Liver (tissue), 9 donors: Measurements from ENCODE around the gene TSPEAR. TPM values are rescaled to one million over a fixed set of nuclear protein-coding genes. Genes with fewer than 3 reads are reported as not detected.

Source experiments
- DNase-seq: peaks from one replicate; pipeline ENCODE4 v3.0.0-alpha.2; 2017; ENCODE audit warnings: low spot score
- H3K27ac ChIP-seq, 2 donors: one replicate each; pipeline ENCODE4 v1.7.0; 2013; ENCODE audit warnings: inconsistent platforms in 2 of 2, low read length in 2 of 2, control low read depth in 1 of 2, low read depth in 1 of 2, mild to moderate bottlenecking in 1 of 2
- H3K27me3 ChIP-seq, 4 donors: one replicate each; pipeline versions ENCODE4 v1.6.1 to v1.7.0; 2013; ENCODE audit warnings: low read length in 3 of 4, inconsistent platforms in 1 of 4, mild to moderate bottlenecking in 1 of 4, moderate library complexity in 1 of 4; ENCODE audit not compliant: control insufficient read depth in 4 of 4, insufficient read depth in 4 of 4
- H3K36me3 ChIP-seq, 4 donors: one replicate each; pipeline versions ENCODE4 v1.6.1 to v1.7.0; 2013; ENCODE audit warnings: low read length in 3 of 4, mild to moderate bottlenecking in 3 of 4, low read depth in 1 of 4, moderate library complexity in 1 of 4; ENCODE audit not compliant: control insufficient read depth in 4 of 4, insufficient read depth in 3 of 4
- H3K4me1 ChIP-seq, 4 donors: one replicate each; pipeline versions ENCODE4 v1.6.1 to v1.7.0; 2013; ENCODE audit warnings: low read length in 3 of 4, mild to moderate bottlenecking in 3 of 4, moderate library complexity in 1 of 4; ENCODE audit not compliant: control insufficient read depth in 4 of 4, insufficient read depth in 4 of 4
- H3K4me3 ChIP-seq, 3 donors: one replicate each; pipeline versions ENCODE4 v1.6.1 to v1.7.0; 2013; ENCODE audit warnings: low read length in 3 of 3, control low read depth in 1 of 3, low read depth in 1 of 3, mild to moderate bottlenecking in 1 of 3
- H3K9ac ChIP-seq, 2 donors: one replicate each; pipeline ENCODE4 v1.7.0; 2013; ENCODE audit warnings: low read length in 2 of 2, mild to moderate bottlenecking in 2 of 2, moderate library complexity in 2 of 2, control low read depth in 1 of 2, low read depth in 1 of 2
- H3K9me3 ChIP-seq, 4 donors: one replicate each; pipeline versions ENCODE4 v1.6.1 to v1.7.0; 2013; ENCODE audit warnings: low read length in 3 of 4; ENCODE audit not compliant: control insufficient read depth in 4 of 4
- EGR1 ChIP-seq, 2 donors: IDR thresholded peaks; 2 replicates each; pipeline ENCODE4 v1.6.1; 2016 to 2018; ENCODE audit warnings: antibody characterized with exemption in 2 of 2, low read depth in 2 of 2
- FOXA1 ChIP-seq: IDR thresholded peaks from 2 replicates; pipeline ENCODE4 v1.6.1; 2016; ENCODE audit warnings: antibody characterized with exemption
- FOXA2 ChIP-seq: IDR thresholded peaks from 2 replicates; pipeline ENCODE4 v1.6.1; 2016; ENCODE audit warnings: antibody characterized with exemption
- GABPA ChIP-seq, 2 donors: IDR thresholded peaks in 1 of 2; conservative IDR thresholded peaks in 1 of 2; 2 replicates each; pipeline ENCODE4 v1.6.1; 2016; ENCODE audit warnings: antibody characterized with exemption in 2 of 2, mild to moderate bottlenecking in 1 of 2, moderate library complexity in 1 of 2
- HNF4A ChIP-seq, 2 donors: conservative IDR thresholded peaks; 2 replicates each; pipeline ENCODE4 v1.6.1; 2016; ENCODE audit warnings: antibody characterized with exemption in 2 of 2, mild to moderate bottlenecking in 2 of 2
- HNF4G ChIP-seq: IDR thresholded peaks from 2 replicates; pipeline ENCODE4 v1.6.1; 2016; ENCODE audit warnings: antibody characterized with exemption
- JUND ChIP-seq, 2 donors: IDR thresholded peaks; 2 replicates each; pipeline ENCODE4 v1.6.1; 2016; ENCODE audit warnings: antibody characterized with exemption in 2 of 2
- NR2F2 ChIP-seq: IDR thresholded peaks from 2 replicates; pipeline ENCODE4 v1.6.1; 2016; ENCODE audit warnings: antibody characterized with exemption
- RAD21 ChIP-seq, 2 donors: IDR thresholded peaks; 2 replicates each; pipeline ENCODE4 v1.6.1; 2016; ENCODE audit warnings: antibody characterized with exemption in 2 of 2, mild to moderate bottlenecking in 2 of 2
- RXRA ChIP-seq, 2 donors: IDR thresholded peaks; 2 replicates each; pipeline ENCODE4 v1.6.1; 2017 to 2018; ENCODE audit warnings: antibody characterized with exemption in 2 of 2, mild to moderate bottlenecking in 1 of 2
- TAF1 ChIP-seq: conservative IDR thresholded peaks from 2 replicates; pipeline ENCODE4 v1.6.1; 2016; ENCODE audit warnings: antibody characterized with exemption, mild to moderate bottlenecking
- YY1 ChIP-seq: IDR thresholded peaks from 2 replicates; pipeline ENCODE4 v1.6.1; 2016; ENCODE audit warnings: antibody characterized with exemption, mild to moderate bottlenecking
- WGBS: extraction: QIAGEN DNeasy Blood & Tissue Kit; methylation state at CpG from one replicate; pipeline ENCODE4 v1.1.7; 2013; 5-methylcytosine and 5-hydroxymethylcytosine counted together
- polyA plus RNA-seq, 2 donors: library from polyadenylated mRNA; stranded (reverse) in 1 of 2; unstranded in 1 of 2; fragments of 200-250 nt in 1 of 2; fragments of >200 nt in 1 of 2; fragmentation: Nextera tagmentation in 1 of 2; extraction: Ambion mirVana in 1 of 2; gene quantifications; one replicate each; pipeline versions ENCODE4 v1.2.1 to v1.2.3, GENCODE V29; 2013 to 2015
- total RNA-seq, 2 donors: library from RNA; depleted of rRNA; stranded (reverse); fragments of >200 nt; gene quantifications; one replicate each; pipeline ENCODE4 v1.2.3, GENCODE V29; 2014
- TF ChIP-seq, protein P1 (sequence below): IDR thresholded peaks from 2 replicates; pipeline ENCODE4 v1.6.1; 2016; ENCODE audit warnings: antibody characterized with exemption, mild to moderate bottlenecking
- TF ChIP-seq, protein P2 (sequence below): IDR thresholded peaks from 2 replicates; pipeline ENCODE4 v1.6.1; 2016; ENCODE audit warnings: antibody characterized with exemption
- TF ChIP-seq, protein P3 (sequence below): fragments of 150-350 bp; IDR thresholded peaks from 2 replicates; pipeline ENCODE4 v1.5.1; 2017; ENCODE audit warnings: improper control_type of control experiment, low read depth, low read length; ENCODE audit not compliant: missing input control
- TF ChIP-seq, protein P4 (sequence below): IDR thresholded peaks from 2 replicates; pipeline ENCODE4 v1.6.1; 2016; ENCODE audit warnings: antibody characterized with exemption
- TF ChIP-seq, protein P5 (sequence below): IDR thresholded peaks from 2 replicates; pipeline ENCODE4 v1.6.1; 2016; ENCODE audit warnings: antibody characterized with exemption
- donor health status: healthy.
- donor health status: healthy.
- donor health status: healthy.
- donor health status: healthy.
- donor health status: healthy.

TSPEAR gene
- total and polyA plus RNA-seq, 4 donors, result under 0.01 to 0.14 (median 0.01) TPM; not detected in 1

DNA sequence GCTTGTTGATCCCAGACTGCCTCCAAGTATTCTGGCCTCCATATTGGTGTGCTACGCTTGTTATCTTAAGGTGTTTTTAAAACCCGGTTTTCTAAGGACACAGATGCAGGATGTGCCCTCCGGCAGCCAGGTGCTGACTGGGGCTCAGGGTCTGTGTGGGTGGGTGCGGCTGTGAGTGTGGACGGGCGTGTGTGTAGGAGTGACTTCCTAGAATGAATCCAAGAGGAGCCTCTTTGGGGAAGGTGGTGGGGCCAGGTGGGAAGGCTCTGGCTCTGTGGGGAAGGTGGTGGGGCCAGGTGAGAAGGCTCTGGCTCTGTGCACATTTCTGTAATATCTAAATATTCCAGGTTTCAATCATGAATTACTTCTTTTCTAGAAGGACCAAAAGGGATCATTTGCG is 12.8 kb upstream of the TSPEAR start:
- H3K9me3 ChIP-seq, result no peaks in the 10 kb centered on the region
- peaks cover 0 to 3% (median 0%) of the 10 kb centered on the region in 4 donors for H3K4me1 ChIP-seq
- no peak overlapping the region for H3K4me3 ChIP-seq
- peaks cover 0 to 19% (median 4%) of the 10 kb centered on the region in 4 donors for H3K27me3 ChIP-seq
- DNase-seq, result no peak
- 87% methylated on average over 7 of the region's 7 CpGs for WGBS
- no peaks in the 10 kb centered on the region for H3K36me3 ChIP-seq
- no peak overlapping the region for H3K9ac ChIP-seq
- TF ChIP-seq, protein P1, sequence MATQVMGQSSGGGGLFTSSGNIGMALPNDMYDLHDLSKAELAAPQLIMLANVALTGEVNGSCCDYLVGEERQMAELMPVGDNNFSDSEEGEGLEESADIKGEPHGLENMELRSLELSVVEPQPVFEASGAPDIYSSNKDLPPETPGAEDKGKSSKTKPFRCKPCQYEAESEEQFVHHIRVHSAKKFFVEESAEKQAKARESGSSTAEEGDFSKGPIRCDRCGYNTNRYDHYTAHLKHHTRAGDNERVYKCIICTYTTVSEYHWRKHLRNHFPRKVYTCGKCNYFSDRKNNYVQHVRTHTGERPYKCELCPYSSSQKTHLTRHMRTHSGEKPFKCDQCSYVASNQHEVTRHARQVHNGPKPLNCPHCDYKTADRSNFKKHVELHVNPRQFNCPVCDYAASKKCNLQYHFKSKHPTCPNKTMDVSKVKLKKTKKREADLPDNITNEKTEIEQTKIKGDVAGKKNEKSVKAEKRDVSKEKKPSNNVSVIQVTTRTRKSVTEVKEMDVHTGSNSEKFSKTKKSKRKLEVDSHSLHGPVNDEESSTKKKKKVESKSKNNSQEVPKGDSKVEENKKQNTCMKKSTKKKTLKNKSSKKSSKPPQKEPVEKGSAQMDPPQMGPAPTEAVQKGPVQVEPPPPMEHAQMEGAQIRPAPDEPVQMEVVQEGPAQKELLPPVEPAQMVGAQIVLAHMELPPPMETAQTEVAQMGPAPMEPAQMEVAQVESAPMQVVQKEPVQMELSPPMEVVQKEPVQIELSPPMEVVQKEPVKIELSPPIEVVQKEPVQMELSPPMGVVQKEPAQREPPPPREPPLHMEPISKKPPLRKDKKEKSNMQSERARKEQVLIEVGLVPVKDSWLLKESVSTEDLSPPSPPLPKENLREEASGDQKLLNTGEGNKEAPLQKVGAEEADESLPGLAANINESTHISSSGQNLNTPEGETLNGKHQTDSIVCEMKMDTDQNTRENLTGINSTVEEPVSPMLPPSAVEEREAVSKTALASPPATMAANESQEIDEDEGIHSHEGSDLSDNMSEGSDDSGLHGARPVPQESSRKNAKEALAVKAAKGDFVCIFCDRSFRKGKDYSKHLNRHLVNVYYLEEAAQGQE, result no peak
- no peak for TF ChIP-seq FOXA1
- TF ChIP-seq GABPA (IDR thresholded peaks at IDR 0.05 in 1 of 2, conservative IDR thresholded peaks at IDR 0.05 in 1 of 2), result no peak
- TF ChIP-seq HNF4A (conservative IDR thresholded peaks at IDR 0.05), result no peak
- TF ChIP-seq RAD21 (IDR thresholded peaks at IDR 0.05), result no peak
- TF ChIP-seq YY1, result no peak
- no peak for TF ChIP-seq EGR1 (IDR thresholded peaks at IDR 0.05; ENCODE audit: low read depth in 2 of 2)
- no peak for TF ChIP-seq HNF4G
- TF ChIP-seq RXRA (IDR thresholded peaks at IDR 0.05), result no peak
- no peak for TF ChIP-seq JUND (IDR thresholded peaks at IDR 0.05)
- TF ChIP-seq TAF1, result no peak
- TF ChIP-seq, protein P2, sequence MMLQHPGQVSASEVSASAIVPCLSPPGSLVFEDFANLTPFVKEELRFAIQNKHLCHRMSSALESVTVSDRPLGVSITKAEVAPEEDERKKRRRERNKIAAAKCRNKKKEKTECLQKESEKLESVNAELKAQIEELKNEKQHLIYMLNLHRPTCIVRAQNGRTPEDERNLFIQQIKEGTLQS, result no peak
- TF ChIP-seq, protein P3, sequence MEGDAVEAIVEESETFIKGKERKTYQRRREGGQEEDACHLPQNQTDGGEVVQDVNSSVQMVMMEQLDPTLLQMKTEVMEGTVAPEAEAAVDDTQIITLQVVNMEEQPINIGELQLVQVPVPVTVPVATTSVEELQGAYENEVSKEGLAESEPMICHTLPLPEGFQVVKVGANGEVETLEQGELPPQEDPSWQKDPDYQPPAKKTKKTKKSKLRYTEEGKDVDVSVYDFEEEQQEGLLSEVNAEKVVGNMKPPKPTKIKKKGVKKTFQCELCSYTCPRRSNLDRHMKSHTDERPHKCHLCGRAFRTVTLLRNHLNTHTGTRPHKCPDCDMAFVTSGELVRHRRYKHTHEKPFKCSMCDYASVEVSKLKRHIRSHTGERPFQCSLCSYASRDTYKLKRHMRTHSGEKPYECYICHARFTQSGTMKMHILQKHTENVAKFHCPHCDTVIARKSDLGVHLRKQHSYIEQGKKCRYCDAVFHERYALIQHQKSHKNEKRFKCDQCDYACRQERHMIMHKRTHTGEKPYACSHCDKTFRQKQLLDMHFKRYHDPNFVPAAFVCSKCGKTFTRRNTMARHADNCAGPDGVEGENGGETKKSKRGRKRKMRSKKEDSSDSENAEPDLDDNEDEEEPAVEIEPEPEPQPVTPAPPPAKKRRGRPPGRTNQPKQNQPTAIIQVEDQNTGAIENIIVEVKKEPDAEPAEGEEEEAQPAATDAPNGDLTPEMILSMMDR, result no peak
- TF ChIP-seq NR2F2, result no peak
- TF ChIP-seq, protein P4, sequence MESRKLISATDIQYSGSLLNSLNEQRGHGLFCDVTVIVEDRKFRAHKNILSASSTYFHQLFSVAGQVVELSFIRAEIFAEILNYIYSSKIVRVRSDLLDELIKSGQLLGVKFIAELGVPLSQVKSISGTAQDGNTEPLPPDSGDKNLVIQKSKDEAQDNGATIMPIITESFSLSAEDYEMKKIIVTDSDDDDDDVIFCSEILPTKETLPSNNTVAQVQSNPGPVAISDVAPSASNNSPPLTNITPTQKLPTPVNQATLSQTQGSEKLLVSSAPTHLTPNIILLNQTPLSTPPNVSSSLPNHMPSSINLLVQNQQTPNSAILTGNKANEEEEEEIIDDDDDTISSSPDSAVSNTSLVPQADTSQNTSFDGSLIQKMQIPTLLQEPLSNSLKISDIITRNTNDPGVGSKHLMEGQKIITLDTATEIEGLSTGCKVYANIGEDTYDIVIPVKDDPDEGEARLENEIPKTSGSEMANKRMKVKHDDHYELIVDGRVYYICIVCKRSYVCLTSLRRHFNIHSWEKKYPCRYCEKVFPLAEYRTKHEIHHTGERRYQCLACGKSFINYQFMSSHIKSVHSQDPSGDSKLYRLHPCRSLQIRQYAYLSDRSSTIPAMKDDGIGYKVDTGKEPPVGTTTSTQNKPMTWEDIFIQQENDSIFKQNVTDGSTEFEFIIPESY, result no peak
- TF ChIP-seq, protein P5, sequence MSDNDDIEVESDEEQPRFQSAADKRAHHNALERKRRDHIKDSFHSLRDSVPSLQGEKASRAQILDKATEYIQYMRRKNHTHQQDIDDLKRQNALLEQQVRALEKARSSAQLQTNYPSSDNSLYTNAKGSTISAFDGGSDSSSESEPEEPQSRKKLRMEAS, result no peak
- TF ChIP-seq FOXA2, result no peak
- no peak overlapping the region for H3K27ac ChIP-seq
